Gastroesophageal sphincter (tissue), 4 donors: ENCODE data around the gene PPP2R5C. TPM values are rescaled to one million over a fixed set of nuclear protein-coding genes. Genes with fewer than 3 reads are reported as not detected.

Experiments used
- ATAC-seq: fragments of 150-250 bp; one replicate; pipeline ENCODE4 v1.9.1; 2016; ENCODE audit warnings: mild to moderate bottlenecking, moderate library complexity
- H3K27ac ChIP-seq, 4 donors: fragments of 200-600 bp; sonication (generic) in 3 of 4; 1 replicate in 3 of 4; 2 replicates in 1 of 4; pipeline ENCODE4 v1.5.1; 2016 to 2019
- H3K27me3 ChIP-seq: fragments of 200-600 bp; sonication (generic); one replicate; pipeline ENCODE4 v1.5.1; 2019
- H3K36me3 ChIP-seq, 2 donors: fragments of 200-600 bp; sonication (generic); one replicate each; pipeline ENCODE4 v1.5.1; 2019; ENCODE audit warnings: control low read depth in 1 of 2
- H3K4me1 ChIP-seq, 3 donors: fragments of 200-600 bp; sonication (generic); 1 replicate in 2 of 3; 2 replicates in 1 of 3; pipeline ENCODE4 v1.5.1; 2016 to 2019; ENCODE audit warnings: control low read depth in 2 of 3
- H3K4me3 ChIP-seq, 2 donors: fragments of 200-600 bp; sonication (generic); one replicate each; pipeline ENCODE4 v1.5.1; 2019; ENCODE audit warnings: mild to moderate bottlenecking in 1 of 2, moderate library complexity in 1 of 2
- H3K9me3 ChIP-seq, 3 donors: fragments of 200-600 bp; sonication (generic); one replicate each; pipeline ENCODE4 v1.5.1; 2017 to 2019; ENCODE audit warnings: control low read depth in 2 of 3
- CTCF ChIP-seq, 4 experiments: fragments of 200-600 bp in 2 of 4; fragments of 450-650 bp in 2 of 4; sonication (generic) in 1 of 4; IDR thresholded peaks; one replicate each; pipeline ENCODE4 v1.5.1; 2017 to 2019; ENCODE audit warnings: antibody characterized with exemption in 4 of 4, mild to moderate bottlenecking in 2 of 4, moderate library complexity in 2 of 4
- EP300 ChIP-seq: sonication (generic); formaldehyde crosslinking; IDR thresholded peaks from one replicate; pipeline ENCODE4 v1.6.1; 2017; ENCODE audit warnings: antibody characterized with exemption, mild to moderate bottlenecking
- POLR2A ChIP-seq, 2 donors: fragments of 450-650 bp; IDR thresholded peaks; one replicate each; pipeline ENCODE4 v1.6.1; 2017; ENCODE audit warnings: antibody characterized with exemption in 2 of 2, mild to moderate bottlenecking in 2 of 2, moderate library complexity in 1 of 2
- POLR2AphosphoS5 ChIP-seq: sonication (generic); formaldehyde crosslinking; IDR thresholded peaks from one replicate; pipeline ENCODE4 v1.6.1; 2017; ENCODE audit warnings: antibody characterized with exemption
- WGBS, 2 donors: methylation state at CpG; one replicate each; pipeline ENCODE4 v1.1.5; 2018; ENCODE audit warnings: low coverage in 1 of 2; 5-methylcytosine and 5-hydroxymethylcytosine counted together
- total RNA-seq, 4 donors: library from RNA; depleted of rRNA; stranded (reverse); fragments of >200 nt; gene quantifications; one replicate each; pipeline ENCODE4 v1.1.0, GENCODE V29; 2016

Gene PPP2R5C
- total RNA-seq, 4 donors from 2014 or later: 123 to 199 (median 131) TPM

GRCh38 chr14:101918065-101918989, 156.8 kb downstream of the PPP2R5C start:
- 63 to 65% methylated on average over 7 to 10 of the region's 22 CpGs for WGBS, 2 donors
- TF ChIP-seq EP300 (no peak), CTCF (IDR thresholded peaks at IDR 0.05) (no peak), POLR2AphosphoS5 (no peak), POLR2A (IDR thresholded peaks at IDR 0.05) (no peak)
- Histone ChIP-seq H3K4me3 (no peak overlapping the region), H3K27me3 (no peaks in the 10 kb centered on the region), H3K4me1 (peaks cover 0 to 12% (median 0%) of the 10 kb centered on the region in 3 donors), H3K9me3 (no peaks in the 10 kb centered on the region), H3K27ac (no peak overlapping the region), H3K36me3 (peaks cover 0 to 87% of the 10 kb centered on the region in 2 donors)
- ATAC-seq: no peak

GRCh38 chr14:101920271-101920670, 158.8 kb downstream of the PPP2R5C start:
- Histone ChIP-seq H3K27ac (no peak overlapping the region), H3K4me3 (no peak overlapping the region), H3K4me1 (peaks cover 0 to 12% (median 0%) of the 10 kb centered on the region in 3 donors), H3K36me3 (peaks cover 0 to 78% of the 10 kb centered on the region in 2 donors), H3K27me3 (no peaks in the 10 kb centered on the region), H3K9me3 (no peaks in the 10 kb centered on the region)
- TF ChIP-seq CTCF (IDR thresholded peaks at IDR 0.05) (no peak), EP300 (no peak), POLR2AphosphoS5 (no peak), POLR2A (IDR thresholded peaks at IDR 0.05) (no peak)
- ATAC-seq: no peak
- 61 to 90% methylated on average over 2 of the region's 4 CpGs for WGBS, 2 donors

GRCh38 chr14:101922866-101923265, 161.4 kb downstream of the PPP2R5C start:
- H3K9me3 ChIP-seq: no peaks in the 10 kb centered on the region
- H3K27ac ChIP-seq: no peak overlapping the region
- H3K4me3 ChIP-seq: no peak overlapping the region
- WGBS, 2 donors: 69 to 74% methylated on average over 6 of the region's 7 CpGs
- peaks cover 0 to 66% of the 10 kb centered on the region in 2 donors for H3K36me3 ChIP-seq
- ATAC-seq: no peak
- peaks cover 0 to 14% (median 0%) of the 10 kb centered on the region in 3 donors for H3K4me1 ChIP-seq
- no peak for TF ChIP-seq POLR2A (IDR thresholded peaks at IDR 0.05)
- TF ChIP-seq POLR2AphosphoS5: no peak
- TF ChIP-seq EP300: no peak
- no peak for TF ChIP-seq CTCF (IDR thresholded peaks at IDR 0.05)
- no peaks in the 10 kb centered on the region for H3K27me3 ChIP-seq

- H3K27me3 ChIP-seq: no peaks in the 10 kb centered on the region
- no peak for ATAC-seq
- H3K36me3 ChIP-seq: peaks cover 0 to 56% of the 10 kb centered on the region in 2 donors
- H3K4me3 ChIP-seq: no peak overlapping the region
- H3K9me3 ChIP-seq: no peaks in the 10 kb centered on the region
- no peak overlapping the region for H3K27ac ChIP-seq
- H3K4me1 ChIP-seq: peaks cover 0 to 26% (median 5%) of the 10 kb centered on the region in 3 donors
- TF ChIP-seq POLR2A (IDR thresholded peaks at IDR 0.05): no peak
- 90 to 93% methylated on average over 3 to 13 of the region's 33 CpGs for WGBS, 2 donors
Observed at GRCh38 chr14:101925152-101925551, 163.6 kb downstream of the PPP2R5C start.

GRCh38 chr14:101926085-101926484, 164.6 kb downstream of the PPP2R5C start:
- Histone ChIP-seq H3K27ac (peak overlapping the region in 2 of 4 donors; percentile 64), H3K36me3 (peaks cover 0 to 47% of the 10 kb centered on the region in 2 donors), H3K4me1 (peaks cover 0 to 26% (median 5%) of the 10 kb centered on the region in 3 donors), H3K4me3 (no peak overlapping the region), H3K27me3 (no peaks in the 10 kb centered on the region), H3K9me3 (no peaks in the 10 kb centered on the region)
- no peak for ATAC-seq
- WGBS, 2 donors: 64 to 73% methylated on average over 4 to 8 of the region's 8 CpGs
- no peak for TF ChIP-seq POLR2AphosphoS5
- no peak for TF ChIP-seq CTCF (IDR thresholded peaks at IDR 0.05)
- TF ChIP-seq POLR2A (IDR thresholded peaks at IDR 0.05): no peak
- TF ChIP-seq EP300: no peak
